Left cardiac atrium (tissue), 2 donors: Measurements from ENCODE around the gene PLA2G3. TPM values are rescaled to one million over a fixed set of nuclear protein-coding genes. Genes with fewer than 3 reads are reported as not detected.

ENCODE experiments used
- microRNA-seq, 2 donors: library from miRNA; unstranded; fragments of <30 nt; microRNA quantifications; one replicate each; pipeline ENCODE4 v1.2.0, GENCODE V29; 2020
- total RNA-seq, 2 donors: library from RNA; stranded (reverse); fragmentation: NEBNext Ultra II Directional; extraction: Animal tissue kit (Norgen Biotek cat#: 25700); gene quantifications; one replicate each; pipeline ENCODE4 v1.2.1, GENCODE V29; 2021
- donor health status: DM: no; HTN: yes; CAD: no; lungs with severe emphysema.
- donor health status: DM: yes; HTN: yes; CAD: no.

PLA2G3 gene
- total RNA-seq, 2 donors from 2014 or later = not detected

Small RNA genes within 50 kb of the gene (microRNA-seq; reads per million reads assigned to microRNA genes)
- 0.60 to 2.2 reads per million in 2 donors for gene MIR3928

Other genes starting within 250 kb of the PLA2G3 start
- gene MORC2, start 171.7 kb downstream of the PLA2G3 start, total RNA-seq = 10 to 100 TPM; 19.2 to 24.1 TPM
- gene TUG1, start 171.2 kb downstream of the PLA2G3 start, total RNA-seq = 10 to 100 TPM; 37.7 to 51.3 TPM
- 100 to 1,000 TPM; 142 to 150 TPM for gene SMTN, start 59.2 kb downstream of the PLA2G3 start, total RNA-seq
- 100 to 1,000 TPM; 118 to 145 TPM for gene SELENOM, start 32.9 kb downstream of the PLA2G3 start, total RNA-seq
- gene INPP5J, start 17.5 kb downstream of the PLA2G3 start, total RNA-seq = 10 to 100 TPM; 13.3 to 26.4 TPM
- gene RNF185, start 19.7 kb upstream of the PLA2G3 start, total RNA-seq = 10 to 100 TPM; 20.2 to 24.4 TPM
- 10 to 100 TPM; 10.2 to 18.5 TPM for gene LIMK2, start 71.8 kb upstream of the PLA2G3 start, total RNA-seq
- gene PIK3IP1, start 152.0 kb upstream of the PLA2G3 start, total RNA-seq = 10 to 100 TPM in 1 of 2 donors, 1 to 10 TPM in 1; 5.2 to 15.6 TPM
- 10 to 100 TPM; 11.5 to 12.3 TPM for gene PATZ1, start 205.8 kb upstream of the PLA2G3 start, total RNA-seq